ENCODE measurements around the gene RPS6KA4.
"Not testable (repeated sequence)": the region's sequence is repeated elsewhere in the genome, so short reads cannot be mapped to it uniquely, and the experiment has no call there.

The RPS6KA4 gene

GRCh38 chr11:64358907-64359711 is at the start of gene RPS6KA4:
Gene RPS6KA4, plus strand, starts transcription at chr11:64359162. Its CDS starts 74 bp downstream, at chr11:64359236.
- peak; percentile 28 for DNase-seq (ENCODE audit: low read depth)

- no peak for DNase-seq (ENCODE audit: low read depth)
Observed at GRCh38 chr11:64312947-64313346, 46.0 kb upstream of the RPS6KA4 start.

GRCh38 chr11:64313491-64314145 is 45.3 kb upstream of the RPS6KA4 start:
- DNase-seq (ENCODE audit: low read depth) = no peak

- no peak for DNase-seq (ENCODE audit: low read depth)
Observed at GRCh38 chr11:64314146-64314804, 44.7 kb upstream of the RPS6KA4 start.

- no peak for DNase-seq (ENCODE audit: low read depth)
Observed at GRCh38 chr11:64314805-64315561, 44.0 kb upstream of the RPS6KA4 start.

- not testable (repeated sequence) for DNase-seq (ENCODE audit: low read depth)
Observed at GRCh38 chr11:64315667-64316526, 43.1 kb upstream of the RPS6KA4 start.

GRCh38 chr11:64316672-64317324 is 42.2 kb upstream of the RPS6KA4 start:
- DNase-seq (ENCODE audit: low read depth) = no peak

- DNase-seq (ENCODE audit: low read depth) = peak; percentile 90
Observed at GRCh38 chr11:64317325-64317960, 41.5 kb upstream of the RPS6KA4 start, which contains the start of gene TRMT112. Gene TRMT112, minus strand, starts transcription at chr11:64317559. Its CDS starts 33 bp downstream, at chr11:64317526.

- DNase-seq (ENCODE audit: low read depth) = peak; percentile 93
Observed at GRCh38 chr11:64317961-64318765, 40.8 kb upstream of the RPS6KA4 start, which contains the start of gene PRDX5. Gene PRDX5, plus strand, starts transcription at chr11:64318121. Its CDS starts 95 bp downstream, at chr11:64318216.

- no peak for DNase-seq (ENCODE audit: low read depth)
Observed at GRCh38 chr11:64318766-64319761, 39.9 kb upstream of the RPS6KA4 start.

GRCh38 chr11:64320556-64320955 is 38.4 kb upstream of the RPS6KA4 start:
- DNase-seq (ENCODE audit: low read depth) = no peak

GRCh38 chr11:64321026-64321425 is 37.9 kb upstream of the RPS6KA4 start:
- DNase-seq (ENCODE audit: low read depth) = no peak

GRCh38 chr11:64321533-64321932 is 37.4 kb upstream of the RPS6KA4 start:
- no peak for DNase-seq (ENCODE audit: low read depth)

- DNase-seq (ENCODE audit: low read depth) = no peak
Observed at GRCh38 chr11:64322925-64323260, 36.1 kb upstream of the RPS6KA4 start.

- no peak for DNase-seq (ENCODE audit: low read depth)
Observed at GRCh38 chr11:64323373-64323772, 35.6 kb upstream of the RPS6KA4 start.

GRCh38 chr11:64323984-64324383 is 35.0 kb upstream of the RPS6KA4 start:
- not testable (repeated sequence) for DNase-seq (ENCODE audit: low read depth)

GRCh38 chr11:64324692-64325469 is 34.1 kb upstream of the RPS6KA4 start:
- no peak for DNase-seq (ENCODE audit: low read depth)
